ENCODE measurements around the gene CNTNAP2.

DNA sequence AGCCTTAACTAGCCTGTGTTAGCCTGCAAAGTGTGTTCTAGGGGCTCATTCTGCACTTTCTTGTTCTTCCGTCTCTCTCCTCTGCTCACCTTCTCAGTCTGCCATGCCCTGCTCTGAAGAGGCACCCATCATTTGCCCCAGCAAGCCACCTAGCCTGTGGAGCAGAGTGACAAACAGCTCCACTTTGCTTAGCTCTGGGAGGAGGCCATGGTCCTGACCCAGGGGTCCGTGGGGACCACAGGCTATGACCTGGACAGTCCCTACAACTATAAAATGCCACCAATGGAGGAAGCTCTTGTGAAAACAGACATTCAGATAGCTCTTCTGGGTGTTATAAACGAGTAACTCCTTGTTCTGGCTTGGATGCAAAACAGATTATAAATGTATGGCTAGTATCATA is 1029.6 kb downstream of the CNTNAP2 start:
- TF ChIP-seq POLR2A (IDR thresholded peaks at IDR 0.05) (no peak), CTCF (IDR thresholded peaks at IDR 0.05) (no peak), EP300 (IDR thresholded peaks at IDR 0.05) (no peak)
